Neural crest cell (in vitro differentiated cells): Measurements from ENCODE around the gene MC1R. TPM values are rescaled to one million over a fixed set of nuclear protein-coding genes. Genes with fewer than 3 reads are reported as not detected.
"Not testable (repeated sequence)": the region's sequence is repeated elsewhere in the genome, so short reads cannot be mapped to it uniquely, and the experiment has no call there.

Experiments
- DNase-seq: peaks from one replicate; pipeline ENCODE4 v3.0.0; 2021; ENCODE audit warnings: low read depth, mixed read lengths, low spot score
- H3K27ac Mint-ChIP-seq: one replicate; pipeline ENCODE4 v1.8.0; 2021; ENCODE audit warnings: mild to moderate bottlenecking, mixed read lengths; ENCODE audit not compliant: unreplicated experiment
- H3K27me3 Mint-ChIP-seq: 2 replicates; pipeline ENCODE4 v1.8.0; 2021; ENCODE audit warnings: low read depth, mild to moderate bottlenecking, mixed read lengths
- H3K36me3 Mint-ChIP-seq: 2 replicates; pipeline ENCODE4 v1.8.0; 2021; ENCODE audit warnings: low read depth, mild to moderate bottlenecking, mixed read lengths
- H3K4me1 Mint-ChIP-seq: 2 replicates; pipeline ENCODE4 v1.8.0; 2021; ENCODE audit warnings: mixed read lengths
- H3K4me3 Mint-ChIP-seq: one replicate; pipeline ENCODE4 v1.8.0; 2021; ENCODE audit warnings: mild to moderate bottlenecking, mixed read lengths
- H3K9me3 Mint-ChIP-seq: 2 replicates; pipeline ENCODE4 v1.8.0; 2021; ENCODE audit warnings: mixed read lengths
- total RNA-seq: library from RNA; stranded (reverse); gene quantifications from 2 replicates; pipeline ENCODE4 v1.2.1, GENCODE V29; 2021
- TF ChIP-seq, protein P1 (sequence below): fragments of 200-600 bp; sonication (generic); conservative IDR thresholded peaks from 2 replicates; pipeline ENCODE4 v1.5.0; 2021; ENCODE audit warnings: antibody characterized with exemption, mild to moderate bottlenecking

Gene MC1R
- total RNA-seq, 1 donor from 2014 or later = 8.3 TPM

DNA sequence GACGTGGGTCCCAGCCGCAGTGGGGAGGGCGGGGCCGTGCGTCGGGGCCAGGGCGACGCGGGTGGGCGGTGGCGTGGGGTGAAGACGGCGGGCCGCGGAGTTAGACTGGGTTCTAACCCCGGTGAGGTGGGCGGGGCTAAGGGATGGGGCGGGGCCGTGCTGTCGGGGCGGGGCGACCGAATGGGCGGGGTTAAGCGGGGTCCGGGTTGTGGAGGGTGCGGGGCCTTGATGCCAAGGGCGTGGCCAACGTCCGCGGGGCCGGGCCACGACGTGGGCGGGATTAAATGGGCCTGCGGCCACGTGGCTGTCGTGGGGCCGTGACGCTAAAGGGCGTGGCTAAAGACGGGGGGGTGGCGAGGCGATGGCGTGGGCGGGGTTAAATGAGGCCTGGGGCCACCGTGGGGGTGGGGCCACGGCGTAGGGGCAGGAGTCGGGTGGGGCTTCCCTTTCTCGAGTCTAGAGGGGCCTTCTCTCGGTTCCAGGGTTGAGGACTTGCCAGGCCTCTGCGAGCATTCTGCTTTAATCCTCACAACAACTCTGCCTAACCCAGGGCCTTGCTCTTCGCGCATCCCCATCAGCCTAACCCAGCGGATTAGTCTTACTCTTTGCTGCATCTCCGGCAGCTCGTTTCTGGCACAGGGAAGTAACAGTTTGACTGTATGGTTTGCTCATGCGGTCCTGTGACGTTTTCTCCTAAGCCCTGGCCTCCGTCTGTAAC lies 44.5 kb upstream of the MC1R start:
- peak overlapping the region; percentile 93 for H3K4me3 Mint-ChIP-seq
- peak overlapping the region; percentile 98 for H3K27ac Mint-ChIP-seq
- peak; percentile 93 for DNase-seq
- H3K27me3 Mint-ChIP-seq = no peaks in the 10 kb centered on the region
- peaks cover 6% of the 10 kb centered on the region for H3K36me3 Mint-ChIP-seq
- no peaks in the 10 kb centered on the region for H3K9me3 Mint-ChIP-seq
- TF ChIP-seq, protein P1, sequence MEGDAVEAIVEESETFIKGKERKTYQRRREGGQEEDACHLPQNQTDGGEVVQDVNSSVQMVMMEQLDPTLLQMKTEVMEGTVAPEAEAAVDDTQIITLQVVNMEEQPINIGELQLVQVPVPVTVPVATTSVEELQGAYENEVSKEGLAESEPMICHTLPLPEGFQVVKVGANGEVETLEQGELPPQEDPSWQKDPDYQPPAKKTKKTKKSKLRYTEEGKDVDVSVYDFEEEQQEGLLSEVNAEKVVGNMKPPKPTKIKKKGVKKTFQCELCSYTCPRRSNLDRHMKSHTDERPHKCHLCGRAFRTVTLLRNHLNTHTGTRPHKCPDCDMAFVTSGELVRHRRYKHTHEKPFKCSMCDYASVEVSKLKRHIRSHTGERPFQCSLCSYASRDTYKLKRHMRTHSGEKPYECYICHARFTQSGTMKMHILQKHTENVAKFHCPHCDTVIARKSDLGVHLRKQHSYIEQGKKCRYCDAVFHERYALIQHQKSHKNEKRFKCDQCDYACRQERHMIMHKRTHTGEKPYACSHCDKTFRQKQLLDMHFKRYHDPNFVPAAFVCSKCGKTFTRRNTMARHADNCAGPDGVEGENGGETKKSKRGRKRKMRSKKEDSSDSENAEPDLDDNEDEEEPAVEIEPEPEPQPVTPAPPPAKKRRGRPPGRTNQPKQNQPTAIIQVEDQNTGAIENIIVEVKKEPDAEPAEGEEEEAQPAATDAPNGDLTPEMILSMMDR = no peak
- H3K4me1 Mint-ChIP-seq = peaks cover 22% of the 10 kb centered on the region

DNA sequence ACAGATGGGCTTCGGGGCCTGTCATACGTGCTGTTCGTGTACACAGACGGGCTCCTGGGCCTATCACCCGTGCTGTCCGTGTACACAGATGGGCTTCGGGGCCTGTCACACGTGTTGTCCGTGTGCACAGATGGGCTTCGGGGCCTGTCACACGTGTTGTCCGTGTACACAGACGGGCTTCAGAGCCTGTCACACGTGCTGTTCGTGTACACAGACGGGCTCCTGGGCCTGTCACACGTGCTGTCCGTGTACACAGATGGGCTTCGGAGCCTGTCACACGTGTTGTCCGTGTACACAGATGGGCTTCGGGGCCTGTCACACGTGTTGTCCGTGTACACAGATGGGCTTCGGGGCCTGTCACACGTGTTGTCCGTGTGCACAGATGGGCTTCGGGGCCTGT lies 39.5 kb upstream of the MC1R start:
- H3K9me3 Mint-ChIP-seq, H3K4me3 Mint-ChIP-seq, DNase-seq, H3K27me3 Mint-ChIP-seq, H3K27ac Mint-ChIP-seq: not testable (repeated sequence)
- H3K4me1 Mint-ChIP-seq = peaks cover 13% of the 10 kb centered on the region
- H3K36me3 Mint-ChIP-seq = peaks cover 13% of the 10 kb centered on the region

DNA sequence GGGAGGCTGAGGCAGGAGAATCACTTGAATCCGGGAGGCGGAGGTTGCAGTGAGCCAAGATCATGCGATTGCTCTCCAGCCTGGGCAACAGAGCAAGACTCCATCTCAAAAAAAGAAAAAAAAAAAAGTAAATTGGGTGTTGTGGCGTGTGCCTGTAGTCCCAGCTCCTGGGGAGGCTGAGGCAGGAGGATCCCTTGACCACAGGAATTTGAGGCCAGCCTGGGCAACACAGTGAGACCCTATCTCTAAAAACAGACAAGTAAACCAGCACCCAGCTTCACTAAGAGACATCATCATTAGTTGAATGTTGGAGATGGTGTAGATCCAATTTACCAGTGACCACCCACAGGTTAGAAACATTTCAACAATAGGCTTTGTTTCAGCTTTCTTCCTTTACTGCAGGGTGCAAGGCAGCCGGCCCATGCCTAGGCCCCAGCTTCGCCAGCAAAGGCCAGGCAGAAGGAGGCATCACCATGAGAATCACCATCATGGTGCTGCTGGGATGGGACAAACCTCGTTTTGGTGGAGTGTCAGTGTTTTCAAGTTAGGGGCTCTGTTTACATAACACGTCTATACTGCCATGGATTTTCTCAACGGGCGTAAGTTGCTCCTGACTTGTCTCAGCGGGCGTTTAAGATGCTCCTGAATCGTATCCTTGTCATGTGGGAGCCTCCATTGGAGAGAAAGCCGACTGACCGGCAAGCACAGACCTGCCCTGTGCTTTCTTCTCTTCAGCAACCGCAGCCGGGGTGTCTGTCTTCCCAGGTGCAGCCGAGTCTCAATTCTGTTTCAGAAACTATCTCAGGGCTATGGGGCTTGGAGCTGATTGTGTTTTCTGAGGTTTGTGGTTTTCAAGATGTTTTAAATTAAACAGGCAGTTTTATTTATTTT lies 37.9 kb upstream of the MC1R start:
- peaks cover 17% of the 10 kb centered on the region for H3K36me3 Mint-ChIP-seq
- DNase-seq = no peak
- no peaks in the 10 kb centered on the region for H3K27me3 Mint-ChIP-seq
- no peak overlapping the region for H3K27ac Mint-ChIP-seq
- H3K9me3 Mint-ChIP-seq = no peaks in the 10 kb centered on the region
- H3K4me1 Mint-ChIP-seq = no peaks in the 10 kb centered on the region
- H3K4me3 Mint-ChIP-seq = peak overlapping the region; percentile 11
- TF ChIP-seq, protein P1 = no peak

DNA sequence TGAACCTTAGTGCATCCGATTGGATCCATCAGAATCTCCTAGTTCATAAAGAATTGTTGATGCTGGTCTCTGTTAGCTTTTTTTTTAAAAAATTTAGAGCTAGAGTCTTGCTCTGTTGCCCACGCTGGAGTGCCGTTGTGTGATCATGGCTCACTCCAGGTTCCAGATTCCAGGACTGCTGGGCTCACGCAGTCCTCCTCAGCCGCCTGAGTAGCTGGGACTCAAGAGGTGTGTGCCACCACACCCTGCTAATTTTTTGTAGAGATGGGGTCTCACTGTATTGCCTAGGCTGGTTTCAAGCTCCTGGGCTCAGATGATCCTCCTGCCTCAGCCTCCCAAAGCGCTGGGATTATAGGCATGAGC lies 37.3 kb upstream of the MC1R start:
- Mint-ChIP-seq H3K4me1 (no peaks in the 10 kb centered on the region), H3K27me3 (no peaks in the 10 kb centered on the region), H3K4me3 (no peak overlapping the region), H3K36me3 (peaks cover 17% of the 10 kb centered on the region), H3K9me3 (no peaks in the 10 kb centered on the region), H3K27ac (no peak overlapping the region)
- TF ChIP-seq, protein P1 = no peak
- no peak for DNase-seq

DNA sequence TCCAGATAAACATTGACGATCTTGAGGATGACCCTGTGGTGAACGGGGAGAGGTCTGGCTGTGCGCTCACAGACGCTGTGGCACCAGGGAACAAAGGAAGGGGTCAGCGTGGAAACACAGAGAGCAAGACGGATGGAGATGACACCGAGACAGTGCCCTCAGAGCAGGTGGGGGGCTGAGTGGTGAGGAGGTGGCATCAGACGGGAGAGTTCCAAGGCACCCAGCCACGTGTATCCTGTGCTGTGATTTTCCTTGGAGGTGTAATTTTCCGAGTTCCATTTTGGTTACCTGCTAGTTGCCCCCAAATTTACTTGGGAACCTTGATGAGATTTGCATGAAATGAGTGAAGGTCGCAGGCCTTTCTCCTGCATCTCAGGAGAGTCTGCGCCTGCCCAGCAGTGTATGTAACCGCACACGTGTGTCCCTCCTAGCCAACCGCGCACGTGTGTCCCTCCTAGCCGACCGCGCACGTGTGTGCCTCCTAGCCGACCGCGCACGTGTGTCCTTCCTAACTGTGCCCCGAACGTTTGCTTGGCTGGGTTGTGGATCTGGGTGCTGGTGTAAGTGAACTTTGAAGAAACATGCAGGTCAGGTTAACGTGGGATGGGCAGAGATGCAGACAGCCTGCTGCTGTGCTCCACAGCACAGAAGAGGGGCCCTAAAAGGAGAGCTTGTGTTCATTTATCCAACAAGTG lies 35.2 kb upstream of the MC1R start:
- no peaks in the 10 kb centered on the region for H3K9me3 Mint-ChIP-seq
- H3K36me3 Mint-ChIP-seq = peaks cover 19% of the 10 kb centered on the region
- no peak overlapping the region for H3K4me3 Mint-ChIP-seq
- no peak overlapping the region for H3K27ac Mint-ChIP-seq
- no peaks in the 10 kb centered on the region for H3K27me3 Mint-ChIP-seq
- H3K4me1 Mint-ChIP-seq = no peaks in the 10 kb centered on the region
- DNase-seq = no peak
- TF ChIP-seq, protein P1 = no peak
